ENCODE results near the gene KRT3. TPM values are rescaled to one million over a fixed set of nuclear protein-coding genes. Genes with fewer than 3 reads are reported as not detected.
"Not testable (repeated sequence)": the region's sequence is repeated elsewhere in the genome, so short reads cannot be mapped to it uniquely, and the experiment has no call there.

The KRT3 gene
- total RNA-seq, 1 experiment from 2014 or later = not detected

DNA sequence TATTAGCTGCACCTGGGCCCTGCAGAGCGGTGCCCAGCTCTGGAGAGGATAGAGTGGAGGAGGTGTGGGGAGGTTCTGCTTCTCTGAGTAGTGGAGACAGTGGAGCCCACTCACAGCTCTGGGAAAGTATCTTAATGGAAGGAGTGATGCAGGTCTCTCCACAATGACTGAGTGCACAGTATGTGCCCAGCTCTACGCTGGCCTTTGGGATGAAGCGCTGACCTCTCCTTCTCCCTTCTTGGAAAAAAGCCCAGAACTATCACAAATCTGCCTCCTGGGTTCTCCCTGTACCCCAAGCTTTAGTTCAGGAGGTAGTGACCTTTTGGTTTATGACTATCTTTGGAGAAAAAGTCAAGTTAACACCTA, 495 bp upstream of the KRT3 start:
- Histone ChIP-seq H3K4me3 (replicated peaks in 1 of 2; ENCODE audit: low read depth in 1 of 2, low read length in 2 of 2) (no peak overlapping the region), H2AFZ (ENCODE audit: low read depth, low read length, poor library complexity, severe bottlenecking) (no peak overlapping the region), H3K79me2 (ENCODE audit: insufficient read depth, low read length) (no peaks in the 10 kb centered on the region), H3K4me2 (ENCODE audit: low read length) (no peak overlapping the region), H3K27ac (ENCODE audit: low read depth, low read length) (no peak overlapping the region), H3K36me3 (ENCODE audit: control insufficient read depth in 1 of 2, insufficient read depth in 2 of 2, low read length in 2 of 2) (no peaks in the 10 kb centered on the region), H3K4me1 (ENCODE audit: control insufficient read depth in 1 of 2, insufficient read depth in 2 of 2, low read length in 2 of 2) (peaks cover 8 to 42% of the 10 kb centered on the region in 2 experiments; a peak in 3 of 4 replicates), H4K20me1 (ENCODE audit: insufficient read depth) (no peaks in the 10 kb centered on the region), H3K9me2 (ENCODE audit: insufficient read depth) (no peaks in the 10 kb centered on the region), H3K9ac (ENCODE audit: low read length) (no peak overlapping the region), H3K27me3 (ENCODE audit: insufficient read depth, low read length) (no peaks in the 10 kb centered on the region), H3K9me3 (ENCODE audit: control insufficient read depth in 1 of 2, insufficient read depth in 1 of 2, low read depth in 1 of 2, low read length in 2 of 2) (no peaks in the 10 kb centered on the region)
- RAD21 ChIA-PET (ENCODE audit: low non-redundant PET in 1 of 2, low total read pairs in 2 of 2, uncharacterized antibody in 2 of 2, unreplicated experiment in 2 of 2) = no interaction called here
- CTCF ChIA-PET = no interaction called here
- TF ChIP-seq, protein P1, sequence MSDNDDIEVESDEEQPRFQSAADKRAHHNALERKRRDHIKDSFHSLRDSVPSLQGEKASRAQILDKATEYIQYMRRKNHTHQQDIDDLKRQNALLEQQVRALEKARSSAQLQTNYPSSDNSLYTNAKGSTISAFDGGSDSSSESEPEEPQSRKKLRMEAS (IDR thresholded peaks at IDR 0.05) = no peak
- no peak for TF ChIP-seq EZH2phosphoT487 (IDR thresholded peaks at IDR 0.05; ENCODE audit: borderline replicate concordance)
- TF ChIP-seq SIN3A (IDR thresholded peaks at IDR 0.05; ENCODE audit: low read depth) = no peak
- no peak for TF ChIP-seq ZNF274 (IDR thresholded peaks at IDR 0.05; ENCODE audit: low read depth, low read length)
- TF ChIP-seq, protein P2, sequence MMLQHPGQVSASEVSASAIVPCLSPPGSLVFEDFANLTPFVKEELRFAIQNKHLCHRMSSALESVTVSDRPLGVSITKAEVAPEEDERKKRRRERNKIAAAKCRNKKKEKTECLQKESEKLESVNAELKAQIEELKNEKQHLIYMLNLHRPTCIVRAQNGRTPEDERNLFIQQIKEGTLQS (IDR thresholded peaks at IDR 0.05) = no peak
- no peak for TF ChIP-seq CEBPB (IDR thresholded peaks at IDR 0.05; ENCODE audit: low read depth)
- BruUV-seq (replicated peaks) = no TSS peak
- POLR2A ChIA-PET = no interaction called here
- ATAC-seq (no peak), DNase-seq (ENCODE audit: low read depth, low spot score) (no peak)
- intact Hi-C loops (cut with micrococcal nuclease) = no loop called here

DNA sequence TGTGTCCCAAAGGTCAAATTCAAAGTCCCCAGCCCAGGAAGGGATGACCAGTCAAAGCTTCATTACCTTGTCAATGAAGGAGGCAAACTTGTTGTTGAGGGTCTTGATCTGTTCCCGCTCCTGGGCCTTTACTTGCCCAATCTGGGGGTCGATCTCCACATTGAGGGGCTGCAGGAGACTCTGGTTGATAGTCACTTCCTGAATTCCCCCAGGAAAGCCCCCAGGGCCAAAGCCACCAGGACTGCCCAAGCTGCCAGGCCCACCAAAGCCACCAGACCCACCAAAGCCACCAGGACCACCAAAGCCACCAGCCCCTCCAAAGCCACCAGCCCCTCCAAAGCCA, 614 bp downstream of the KRT3 start:
- H2AFZ ChIP-seq (ENCODE audit: low read depth, low read length, poor library complexity, severe bottlenecking); H3K79me2 ChIP-seq (ENCODE audit: insufficient read depth, low read length); intact Hi-C loops (cut with micrococcal nuclease); H3K27me3 ChIP-seq (ENCODE audit: insufficient read depth, low read length); H3K9me2 ChIP-seq (ENCODE audit: insufficient read depth); CTCF ChIA-PET; POLR2A ChIA-PET; H3K36me3 ChIP-seq (ENCODE audit: control insufficient read depth in 1 of 2, insufficient read depth in 2 of 2, low read length in 2 of 2); H3K4me3 ChIP-seq (replicated peaks in 1 of 2; ENCODE audit: low read depth in 1 of 2, low read length in 2 of 2); H3K27ac ChIP-seq (ENCODE audit: low read depth, low read length); H3K9me3 ChIP-seq (ENCODE audit: control insufficient read depth in 1 of 2, insufficient read depth in 1 of 2, low read depth in 1 of 2, low read length in 2 of 2); H3K9ac ChIP-seq (ENCODE audit: low read length); BruUV-seq (replicated peaks); H4K20me1 ChIP-seq (ENCODE audit: insufficient read depth); ATAC-seq; DNase-seq (ENCODE audit: low read depth, low spot score); RAD21 ChIA-PET (ENCODE audit: low non-redundant PET in 1 of 2, low total read pairs in 2 of 2, uncharacterized antibody in 2 of 2, unreplicated experiment in 2 of 2); H3K4me2 ChIP-seq (ENCODE audit: low read length): not testable (repeated sequence)
- peaks cover 8 to 42% of the 10 kb centered on the region in 2 experiments; a peak in 3 of 4 replicates for H3K4me1 ChIP-seq (ENCODE audit: control insufficient read depth in 1 of 2, insufficient read depth in 2 of 2, low read length in 2 of 2)

All from HCT116 (cell line).